ENCODE data around the gene DOCK9.

GRCh38 chr13:98854448-98854847, 123.4 kb downstream of the DOCK9 start:
- TF ChIP-seq CTCF (conservative IDR thresholded peaks at IDR 0.05; ENCODE audit: low read depth, low read length) (no peak), EZH2 (IDR thresholded peaks at IDR 0.05; ENCODE audit: borderline replicate concordance, low read depth, low read length, poor library complexity, severe bottlenecking) (no peak)

Measured in A673 (cell line).